Upper lobe of left lung (tissue), 6 donors: ENCODE results near the gene LYRM4. TPM values are rescaled to one million over a fixed set of nuclear protein-coding genes. Genes with fewer than 3 reads are reported as not detected.
A peak's percentile ranks its signal among the peaks of the same experiment; 100 is the strongest.

ENCODE experiments used
- ATAC-seq, 2 donors: fragments of 200-7000 bp; cut with Tn5 transposase; one replicate each; pipeline ENCODE4 v1.9.1; 2022; ENCODE audit warnings: mild to moderate bottlenecking in 2 of 2, moderate library complexity in 2 of 2; ENCODE audit not compliant: low FRiP score in 2 of 2
- DNase-seq, 2 donors: peaks; one replicate each; pipeline ENCODE4 v3.0.0-alpha.2; 2019 to 2020
- H3K27ac ChIP-seq, 4 donors: fragments of 200-600 bp; sonication (generic); one replicate each; pipeline ENCODE4 v1.5.1; 2016 to 2019
- H3K27me3 ChIP-seq, 4 donors: fragments of 200-600 bp; sonication (generic); one replicate each; pipeline ENCODE4 v1.5.1; 2017 to 2019
- H3K36me3 ChIP-seq, 4 donors: fragments of 200-600 bp; sonication (generic); one replicate each; pipeline ENCODE4 v1.5.1; 2016 to 2019
- H3K4me1 ChIP-seq, 4 donors: fragments of 200-600 bp; sonication (generic); one replicate each; pipeline ENCODE4 v1.5.1; 2018 to 2019
- H3K4me3 ChIP-seq, 4 donors: fragments of 200-600 bp; sonication (generic); one replicate each; pipeline ENCODE4 v1.5.1; 2017 to 2019; ENCODE audit warnings: mild to moderate bottlenecking in 2 of 4, moderate library complexity in 1 of 4
- H3K9me3 ChIP-seq, 4 donors: fragments of 200-600 bp; sonication (generic); one replicate each; pipeline ENCODE4 v1.5.1; 2018 to 2019
- CTCF ChIP-seq, 6 experiments: fragments of 450-650 bp in 4 of 6; fragments of 200-600 bp in 2 of 6; sonication (generic) in 2 of 6; IDR thresholded peaks; one replicate each; pipeline ENCODE4 v1.5.1; 2016 to 2019; ENCODE audit warnings: antibody characterized with exemption in 6 of 6
- EP300 ChIP-seq, 4 donors: sonication (generic); formaldehyde crosslinking; IDR thresholded peaks; one replicate each; pipeline ENCODE4 v1.5.1; 2017; ENCODE audit warnings: antibody characterized with exemption in 4 of 4, control low read depth in 2 of 4
- POLR2A ChIP-seq, 4 donors: fragments of 450-650 bp; IDR thresholded peaks; one replicate each; pipeline ENCODE4 v1.5.1; 2016 to 2017; ENCODE audit warnings: antibody characterized with exemption in 4 of 4, mild to moderate bottlenecking in 2 of 4
- POLR2AphosphoS5 ChIP-seq, 2 donors: sonication (generic); formaldehyde crosslinking; IDR thresholded peaks; one replicate each; pipeline ENCODE4 v1.5.1; 2017; ENCODE audit warnings: antibody characterized with exemption in 2 of 2
- whole genome bisulfite sequencing, 2 donors: methylation state at CpG; one replicate each; pipeline ENCODE4 v1.1.5; 2017 to 2018; 5-methylcytosine and 5-hydroxymethylcytosine counted together
- total RNA-seq, 6 donors: library from RNA; depleted of rRNA in 4 of 6; stranded (reverse); fragments of >200 nt in 4 of 6; gene quantifications; one replicate each; pipeline versions ENCODE4 v1.1.0 to v1.2.1, GENCODE V29; 2016 to 2021
- donor health status: DM: no; HTN: no; CAD: no; lungs with moderate emphysema.
- donor health status: DM: no; HTN: yes; CAD: no; lungs with severe emphysema.

The LYRM4 gene
- total RNA-seq, 6 donors from 2014 or later = 5.8 to 24.1 (median 15.9) TPM

- Histone ChIP-seq H3K27ac (peak overlapping the region in 2 of 4 donors; percentile 35 to 46), H3K4me1 (peaks cover 18 to 25% (median 22%) of the 10 kb centered on the region in 4 donors), H3K4me3 (no peak overlapping the region), H3K27me3 (no peaks in the 10 kb centered on the region), H3K36me3 (no peaks in the 10 kb centered on the region), H3K9me3 (no peaks in the 10 kb centered on the region)
- TF ChIP-seq CTCF (IDR thresholded peaks at IDR 0.05) = no peak
- DNase-seq = no peak
- peak in 1 of 2 donors; percentile 30 for ATAC-seq
- WGBS, 2 donors = 63 to 64% methylated on average over 6 of the region's 6 CpGs
Measured at GRCh38 chr6:5205035-5205507, 55.7 kb downstream of the LYRM4 start.

GRCh38 chr6:5204376-5204775, 56.4 kb downstream of the LYRM4 start:
- TF ChIP-seq EP300 (IDR thresholded peaks at IDR 0.05) (no peak), CTCF (IDR thresholded peaks at IDR 0.05) (no peak), POLR2A (IDR thresholded peaks at IDR 0.05) (no peak), POLR2AphosphoS5 (IDR thresholded peaks at IDR 0.05) (no peak)
- Histone ChIP-seq H3K27ac (peak overlapping the region in 1 of 4 donors; percentile 46), H3K27me3 (no peaks in the 10 kb centered on the region), H3K36me3 (no peaks in the 10 kb centered on the region), H3K4me3 (no peak overlapping the region), H3K4me1 (peaks cover 18 to 25% (median 22%) of the 10 kb centered on the region in 4 donors), H3K9me3 (no peaks in the 10 kb centered on the region)
- WGBS, 2 donors = 65 to 75% methylated on average over 4 of the region's 4 CpGs
- DNase-seq (no peak), ATAC-seq (no peak)

- peak in 1 of 2 donors; percentile 17 for DNase-seq
- no peak for ATAC-seq
- 76 to 85% methylated on average over 10 of the region's 10 CpGs for WGBS, 2 donors
- H3K4me3 ChIP-seq = no peak overlapping the region
- H3K27me3 ChIP-seq = no peaks in the 10 kb centered on the region
- H3K4me1 ChIP-seq = peaks cover 18 to 25% (median 22%) of the 10 kb centered on the region in 4 donors
- no peaks in the 10 kb centered on the region for H3K36me3 ChIP-seq
- no peaks in the 10 kb centered on the region for H3K9me3 ChIP-seq
- no peak overlapping the region for H3K27ac ChIP-seq
- no peak for TF ChIP-seq CTCF (IDR thresholded peaks at IDR 0.05)
- no peak for TF ChIP-seq POLR2A (IDR thresholded peaks at IDR 0.05)
- TF ChIP-seq EP300 (IDR thresholded peaks at IDR 0.05) = no peak
- no peak for TF ChIP-seq POLR2AphosphoS5 (IDR thresholded peaks at IDR 0.05)
Measured at GRCh38 chr6:5203546-5203945, 57.2 kb downstream of the LYRM4 start.

GRCh38 chr6:5202941-5203340, 57.8 kb downstream of the LYRM4 start:
- no peak overlapping the region for H3K4me3 ChIP-seq
- H3K27me3 ChIP-seq = no peaks in the 10 kb centered on the region
- DNase-seq = no peak
- H3K4me1 ChIP-seq = peaks cover 18 to 25% (median 22%) of the 10 kb centered on the region in 4 donors
- H3K27ac ChIP-seq = no peak overlapping the region
- no peaks in the 10 kb centered on the region for H3K9me3 ChIP-seq
- no peak for ATAC-seq
- WGBS, 2 donors = 94% methylated on average over 7 of the region's 7 CpGs
- no peaks in the 10 kb centered on the region for H3K36me3 ChIP-seq
- TF ChIP-seq POLR2A (IDR thresholded peaks at IDR 0.05) = no peak
- TF ChIP-seq EP300 (IDR thresholded peaks at IDR 0.05) = no peak
- TF ChIP-seq CTCF (IDR thresholded peaks at IDR 0.05) = no peak
- TF ChIP-seq POLR2AphosphoS5 (IDR thresholded peaks at IDR 0.05) = no peak

GRCh38 chr6:5202206-5202605, 58.5 kb downstream of the LYRM4 start:
- Histone ChIP-seq H3K9me3 (no peaks in the 10 kb centered on the region), H3K36me3 (no peaks in the 10 kb centered on the region), H3K4me3 (no peak overlapping the region), H3K27me3 (no peaks in the 10 kb centered on the region), H3K4me1 (peaks cover 18 to 25% (median 22%) of the 10 kb centered on the region in 4 donors), H3K27ac (no peak overlapping the region)
- TF ChIP-seq POLR2AphosphoS5 (IDR thresholded peaks at IDR 0.05) (no peak), CTCF (IDR thresholded peaks at IDR 0.05) (no peak), POLR2A (IDR thresholded peaks at IDR 0.05) (no peak), EP300 (IDR thresholded peaks at IDR 0.05) (no peak)
- no peak for ATAC-seq
- no peak for DNase-seq
